ENCODE results near the gene CD34. TPM values are rescaled to one million over a fixed set of nuclear protein-coding genes. Genes with fewer than 3 reads are reported as not detected.

CD34 gene
- total RNA-seq, 2 experiments from 2014 or later, result not detected

- Histone ChIP-seq H3K36me3 (ENCODE audit: insufficient read depth, low read length) (no peaks in the 10 kb centered on the region), H3K27ac (ENCODE audit: low read depth, low read length, poor library complexity, severe bottlenecking) (no peak overlapping the region), H2AFZ (ENCODE audit: low read length) (peak overlapping the region; percentile 52; the same call in 1 of the 2 replicates), H3K79me2 (ENCODE audit: insufficient read depth, low read depth, low read length) (no peaks in the 10 kb centered on the region), H3K9me3 (ENCODE audit: low read length) (no peaks in the 10 kb centered on the region), H3K4me3 (ENCODE audit: low read depth, low read length, poor library complexity, severe bottlenecking) (no peak overlapping the region), H4K20me1 (ENCODE audit: insufficient read depth, low read length) (no peaks in the 10 kb centered on the region), H3K4me1 (ENCODE audit: insufficient read depth, low read length, poor library complexity, severe bottlenecking) (peaks cover 36% of the 10 kb centered on the region), H3K4me2 (ENCODE audit: low read length) (no peak overlapping the region), H3K9me2 (ENCODE audit: insufficient read depth, low read length) (no peaks in the 10 kb centered on the region)
- BruUV-seq (replicated peaks), result no TSS peak
- CTCF ChIA-PET (ENCODE audit: unreplicated experiment), result interaction anchor here (0.9 kb wide), 1 partner anchor 59 kb away, joined by 5 read pairs; no protein-coding TSS in a partner anchor
- TF ChIP-seq, protein P1, sequence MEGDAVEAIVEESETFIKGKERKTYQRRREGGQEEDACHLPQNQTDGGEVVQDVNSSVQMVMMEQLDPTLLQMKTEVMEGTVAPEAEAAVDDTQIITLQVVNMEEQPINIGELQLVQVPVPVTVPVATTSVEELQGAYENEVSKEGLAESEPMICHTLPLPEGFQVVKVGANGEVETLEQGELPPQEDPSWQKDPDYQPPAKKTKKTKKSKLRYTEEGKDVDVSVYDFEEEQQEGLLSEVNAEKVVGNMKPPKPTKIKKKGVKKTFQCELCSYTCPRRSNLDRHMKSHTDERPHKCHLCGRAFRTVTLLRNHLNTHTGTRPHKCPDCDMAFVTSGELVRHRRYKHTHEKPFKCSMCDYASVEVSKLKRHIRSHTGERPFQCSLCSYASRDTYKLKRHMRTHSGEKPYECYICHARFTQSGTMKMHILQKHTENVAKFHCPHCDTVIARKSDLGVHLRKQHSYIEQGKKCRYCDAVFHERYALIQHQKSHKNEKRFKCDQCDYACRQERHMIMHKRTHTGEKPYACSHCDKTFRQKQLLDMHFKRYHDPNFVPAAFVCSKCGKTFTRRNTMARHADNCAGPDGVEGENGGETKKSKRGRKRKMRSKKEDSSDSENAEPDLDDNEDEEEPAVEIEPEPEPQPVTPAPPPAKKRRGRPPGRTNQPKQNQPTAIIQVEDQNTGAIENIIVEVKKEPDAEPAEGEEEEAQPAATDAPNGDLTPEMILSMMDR (conservative IDR thresholded peaks at IDR 0.05; ENCODE audit: low read length), result no peak
- TF ChIP-seq EZH2phosphoT487 (IDR thresholded peaks at IDR 0.05; ENCODE audit: borderline replicate concordance, low read depth, low read length), result no peak
- intact Hi-C loops (cut with micrococcal nuclease; ENCODE audit: unreplicated experiment), result no loop called here
- POLR2A ChIA-PET, result interaction anchor here (1.4 to 9.5 kb wide), 3 partner anchors 13 to 46 kb away, joined by 3 to 109 read pairs (median 29); no protein-coding TSS in a partner anchor
- no peak for DNase-seq (ENCODE audit: low spot score)
Measured at GRCh38 chr1:207871117-207871649, 39.7 kb downstream of the CD34 start.

GRCh38 chr1:207870306-207871031 lies 40.5 kb downstream of the CD34 start:
- BruUV-seq (replicated peaks), result no TSS peak
- H3K4me3 ChIP-seq (ENCODE audit: low read depth, low read length, poor library complexity, severe bottlenecking), result no peak overlapping the region
- POLR2A ChIA-PET, result interaction anchor here (0.7 to 9.5 kb wide), 4 partner anchors 21 to 46 kb away, joined by 3 to 109 read pairs (median 4); no protein-coding TSS in a partner anchor

More at GRCh38 chr1:207870306-207871031, 40.5 kb downstream of the CD34 start:
- CTCF ChIA-PET (ENCODE audit: unreplicated experiment), result interaction anchor here (0.9 to 2.5 kb wide), 2 partner anchors 48 to 58 kb away, joined by 5 to 11 read pairs; no protein-coding TSS in a partner anchor
- Histone ChIP-seq H4K20me1 (ENCODE audit: insufficient read depth, low read length) (no peaks in the 10 kb centered on the region), H3K4me2 (ENCODE audit: low read length) (no peak overlapping the region), H3K9me3 (ENCODE audit: low read length) (no peaks in the 10 kb centered on the region), H3K79me2 (ENCODE audit: insufficient read depth, low read depth, low read length) (no peaks in the 10 kb centered on the region), H3K9me2 (ENCODE audit: insufficient read depth, low read length) (no peaks in the 10 kb centered on the region), H3K4me1 (ENCODE audit: insufficient read depth, low read length, poor library complexity, severe bottlenecking) (peaks cover 36% of the 10 kb centered on the region), H3K36me3 (ENCODE audit: insufficient read depth, low read length) (no peaks in the 10 kb centered on the region), H3K27ac (ENCODE audit: low read depth, low read length, poor library complexity, severe bottlenecking) (no peak overlapping the region), H2AFZ (ENCODE audit: low read length) (peak overlapping the region; percentile 52; the same call in 1 of the 2 replicates)
- TF ChIP-seq, protein P1 (conservative IDR thresholded peaks at IDR 0.05; ENCODE audit: low read length), result no peak
- TF ChIP-seq EZH2phosphoT487 (IDR thresholded peaks at IDR 0.05; ENCODE audit: borderline replicate concordance, low read depth, low read length), result no peak
- no peak for DNase-seq (ENCODE audit: low spot score)
- intact Hi-C loops (cut with micrococcal nuclease; ENCODE audit: unreplicated experiment), result no loop called here
